ENCODE results near the gene TEX19. TPM values are rescaled to one million over a fixed set of nuclear protein-coding genes. Genes with fewer than 3 reads are reported as not detected.

Gene TEX19
- total RNA-seq, 6 experiments from 2014 or later: 0.10 to 0.14 TPM; not detected in 4

DNA sequence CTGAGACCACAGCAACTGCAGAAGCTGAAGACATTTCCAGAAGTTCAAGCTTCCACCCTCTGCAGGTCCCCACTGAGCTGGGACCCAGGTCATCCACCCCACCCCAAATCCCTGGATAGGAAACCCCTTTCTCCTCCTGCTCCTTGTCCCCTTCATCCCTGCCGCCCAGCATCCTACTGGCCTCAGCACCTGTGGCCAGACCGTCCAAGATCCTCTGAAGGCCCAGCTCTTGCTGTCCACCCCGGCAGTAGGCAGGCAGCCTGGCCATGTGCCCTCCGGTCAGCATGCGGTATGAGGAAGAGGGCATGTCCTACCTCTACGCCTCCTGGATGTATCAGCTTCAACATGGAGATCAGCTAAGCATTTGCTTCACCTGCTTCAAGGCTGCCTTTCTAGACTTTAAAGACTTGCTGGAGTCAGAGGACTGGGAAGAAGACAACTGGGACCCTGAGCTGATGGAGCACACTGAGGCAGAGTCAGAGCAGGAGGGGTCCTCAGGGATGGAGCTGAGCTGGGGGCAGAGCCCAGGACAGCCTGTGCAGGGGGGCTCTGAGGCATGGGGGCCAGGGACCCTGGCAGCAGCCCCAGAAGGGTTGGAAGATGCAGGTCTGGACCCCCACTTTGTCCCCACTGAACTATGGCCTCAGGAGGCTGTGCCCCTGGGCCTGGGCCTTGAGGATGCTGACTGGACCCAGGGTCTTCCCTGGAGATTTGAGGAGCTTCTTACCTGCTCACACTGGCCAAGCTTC, 3.0 kb downstream of the TEX19 start:
- no peak for DNase-seq
- H3K27me3 Mint-ChIP-seq (ENCODE audit: insufficient read depth): peaks cover 9% of the 10 kb centered on the region
- TF ChIP-seq, protein P1, sequence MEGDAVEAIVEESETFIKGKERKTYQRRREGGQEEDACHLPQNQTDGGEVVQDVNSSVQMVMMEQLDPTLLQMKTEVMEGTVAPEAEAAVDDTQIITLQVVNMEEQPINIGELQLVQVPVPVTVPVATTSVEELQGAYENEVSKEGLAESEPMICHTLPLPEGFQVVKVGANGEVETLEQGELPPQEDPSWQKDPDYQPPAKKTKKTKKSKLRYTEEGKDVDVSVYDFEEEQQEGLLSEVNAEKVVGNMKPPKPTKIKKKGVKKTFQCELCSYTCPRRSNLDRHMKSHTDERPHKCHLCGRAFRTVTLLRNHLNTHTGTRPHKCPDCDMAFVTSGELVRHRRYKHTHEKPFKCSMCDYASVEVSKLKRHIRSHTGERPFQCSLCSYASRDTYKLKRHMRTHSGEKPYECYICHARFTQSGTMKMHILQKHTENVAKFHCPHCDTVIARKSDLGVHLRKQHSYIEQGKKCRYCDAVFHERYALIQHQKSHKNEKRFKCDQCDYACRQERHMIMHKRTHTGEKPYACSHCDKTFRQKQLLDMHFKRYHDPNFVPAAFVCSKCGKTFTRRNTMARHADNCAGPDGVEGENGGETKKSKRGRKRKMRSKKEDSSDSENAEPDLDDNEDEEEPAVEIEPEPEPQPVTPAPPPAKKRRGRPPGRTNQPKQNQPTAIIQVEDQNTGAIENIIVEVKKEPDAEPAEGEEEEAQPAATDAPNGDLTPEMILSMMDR (IDR thresholded peaks at IDR 0.05): no peak
- no peak overlapping the region for H3K4me3 Mint-ChIP-seq
- H3K27ac Mint-ChIP-seq: no peak overlapping the region
- H3K4me1 Mint-ChIP-seq (ENCODE audit: low read depth): peaks cover 9% of the 10 kb centered on the region
- H3K9me3 Mint-ChIP-seq: no peaks in the 10 kb centered on the region
- H3K36me3 Mint-ChIP-seq (ENCODE audit: low read depth): no peaks in the 10 kb centered on the region

DNA sequence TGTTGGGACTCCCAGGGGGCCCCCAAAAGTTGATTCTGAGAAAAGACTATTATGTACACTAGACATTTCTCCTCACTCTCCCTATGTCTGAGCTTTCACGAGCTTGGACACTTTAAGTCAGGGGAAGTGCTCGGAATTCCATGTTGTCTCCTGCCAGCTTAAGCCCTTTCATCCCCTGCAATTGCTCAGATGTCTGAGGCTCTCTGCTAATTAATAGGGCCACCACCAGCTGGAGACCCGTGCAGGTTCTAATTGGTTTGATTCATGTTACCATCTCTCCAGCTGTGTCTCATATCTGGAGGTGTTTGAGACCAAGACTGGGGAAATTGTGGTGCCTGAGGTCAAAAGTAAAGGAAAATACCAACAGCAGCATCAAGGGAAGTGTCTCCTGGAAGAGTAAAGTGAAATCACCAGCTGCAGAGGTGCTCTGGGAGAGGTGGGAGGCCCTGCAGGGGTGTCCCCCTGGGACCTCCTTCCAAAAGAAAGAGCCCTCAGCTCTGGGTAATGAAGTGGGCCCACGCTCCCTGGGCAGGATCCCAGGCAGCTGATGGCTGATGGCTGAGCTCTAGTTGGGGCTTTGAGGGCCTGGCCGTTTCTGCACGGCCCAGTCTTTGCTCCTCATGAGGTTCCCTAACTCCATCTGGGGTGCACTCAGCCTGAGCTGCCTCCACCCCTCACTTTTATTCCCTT, 6.7 kb downstream of the TEX19 start:
- Mint-ChIP-seq H3K4me1 (ENCODE audit: low read depth) (no peaks in the 10 kb centered on the region), H3K9me3 (no peaks in the 10 kb centered on the region), H3K36me3 (ENCODE audit: low read depth) (no peaks in the 10 kb centered on the region), H3K27ac (no peak overlapping the region), H3K4me3 (no peak overlapping the region), H3K27me3 (ENCODE audit: insufficient read depth) (peaks cover 16% of the 10 kb centered on the region; the same call in 1 of the 2 replicates)
- no peak for DNase-seq
- TF ChIP-seq, protein P1 (IDR thresholded peaks at IDR 0.05): no peak

DNA sequence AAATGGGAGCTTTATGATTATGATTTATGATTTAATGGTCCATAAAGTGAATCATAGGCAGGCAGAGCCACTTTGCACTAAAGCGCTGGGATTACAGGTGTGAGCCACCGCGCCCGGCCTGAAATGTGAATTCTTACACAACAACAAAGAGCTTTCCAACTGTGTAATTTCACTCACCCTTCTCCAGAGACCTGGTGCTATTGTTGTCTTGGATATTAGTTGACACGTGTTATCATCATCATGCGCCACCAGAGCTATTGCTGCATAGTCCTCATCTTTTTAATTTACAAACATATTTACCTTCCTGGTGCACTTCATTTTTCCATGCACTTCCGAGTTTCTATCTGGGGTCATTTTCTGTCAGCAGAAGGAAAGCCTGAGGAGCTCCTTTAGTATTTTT, 7.7 kb downstream of the TEX19 start:
- H3K27ac Mint-ChIP-seq: no peak overlapping the region
- TF ChIP-seq, protein P1 (IDR thresholded peaks at IDR 0.05): no peak
- H3K4me1 Mint-ChIP-seq (ENCODE audit: low read depth): no peaks in the 10 kb centered on the region
- H3K4me3 Mint-ChIP-seq: no peak overlapping the region
- no peak for DNase-seq
- H3K9me3 Mint-ChIP-seq: no peaks in the 10 kb centered on the region
- H3K27me3 Mint-ChIP-seq (ENCODE audit: insufficient read depth): peaks cover 22% of the 10 kb centered on the region; the same call in 1 of the 2 replicates
- H3K36me3 Mint-ChIP-seq (ENCODE audit: low read depth): no peaks in the 10 kb centered on the region

GRCh38 chr17:82367724-82368524, 8.9 kb downstream of the TEX19 start:
- no peak overlapping the region for H3K4me3 Mint-ChIP-seq
- TF ChIP-seq, protein P1 (IDR thresholded peaks at IDR 0.05): no peak
- H3K36me3 Mint-ChIP-seq (ENCODE audit: low read depth): no peaks in the 10 kb centered on the region
- H3K9me3 Mint-ChIP-seq: no peaks in the 10 kb centered on the region
- DNase-seq: no peak
- H3K27me3 Mint-ChIP-seq (ENCODE audit: insufficient read depth): peaks cover 26% of the 10 kb centered on the region
- no peaks in the 10 kb centered on the region for H3K4me1 Mint-ChIP-seq (ENCODE audit: low read depth)
- H3K27ac Mint-ChIP-seq: no peak overlapping the region

- H3K36me3 Mint-ChIP-seq (ENCODE audit: low read depth): no peaks in the 10 kb centered on the region
- H3K4me1 Mint-ChIP-seq (ENCODE audit: low read depth): no peaks in the 10 kb centered on the region
- no peak overlapping the region for H3K4me3 Mint-ChIP-seq
- no peaks in the 10 kb centered on the region for H3K9me3 Mint-ChIP-seq
- TF ChIP-seq, protein P1 (IDR thresholded peaks at IDR 0.05): no peak
- peaks cover 31% of the 10 kb centered on the region for H3K27me3 Mint-ChIP-seq (ENCODE audit: insufficient read depth)
- no peak overlapping the region for H3K27ac Mint-ChIP-seq
- DNase-seq: no peak
Measured at GRCh38 chr17:82369211-82369610, 10.2 kb downstream of the TEX19 start.

Measured in HFFc6 (cell line).